ENCODE results near the gene PTCHD1.

- TF ChIP-seq CTCF (IDR thresholded peaks at IDR 0.05; ENCODE audit: poor library complexity, severe bottlenecking) (no peak), EZH2 (IDR thresholded peaks at IDR 0.05; ENCODE audit: borderline replicate concordance, insufficient read depth, low read length, poor library complexity, severe bottlenecking) (no peak), MXI1 (conservative IDR thresholded peaks at IDR 0.05; ENCODE audit: poor library complexity, severe bottlenecking) (no peak), EP300 (conservative IDR thresholded peaks at IDR 0.05; ENCODE audit: poor library complexity, severe bottlenecking) (no peak), REST (IDR thresholded peaks at IDR 0.05; ENCODE audit: borderline replicate concordance) (no peak)
Measured at GRCh38 chrX:23374291-23374690, 39.6 kb downstream of the PTCHD1 start.
